AG09309 (cell line): ENCODE results near the gene TPH1.

ENCODE experiments used
- DNase-seq: peaks from one replicate; pipeline ENCODE4 v3.0.0-alpha.2; 2010; ENCODE audit warnings: low read depth
- H3K4me3 ChIP-seq: 2 replicates; pipeline ENCODE4 v1.5.1; 2011; ENCODE audit warnings: mild to moderate bottlenecking, low read depth, low read length, moderate library complexity; ENCODE audit not compliant: control insufficient read depth
- CTCF ChIP-seq: IDR thresholded peaks from 2 replicates; pipeline ENCODE4 v1.5.1; 2011; ENCODE audit warnings: mild to moderate bottlenecking, low read depth, low read length, inconsistent platforms; ENCODE audit not compliant: insufficient read depth, control insufficient read depth; ENCODE audit errors: missing control alignments

Gene TPH1

GRCh38 chr11:18064450-18065054, 18.5 kb upstream of the TPH1 start:
- DNase-seq = no peak
- H3K4me3 ChIP-seq = no peak overlapping the region

GRCh38 chr11:18063862-18064434, 17.9 kb upstream of the TPH1 start:
- DNase-seq = no peak
- no peak for TF ChIP-seq CTCF

More at GRCh38 chr11:18064450-18065054, 18.5 kb upstream of the TPH1 start:
- no peak for TF ChIP-seq CTCF

GRCh38 chr11:18063125-18063524, 17.1 kb upstream of the TPH1 start:
- DNase-seq = no peak
- no peak for TF ChIP-seq CTCF
- H3K4me3 ChIP-seq = no peak overlapping the region

More at GRCh38 chr11:18063862-18064434, 17.9 kb upstream of the TPH1 start:
- no peak overlapping the region for H3K4me3 ChIP-seq

- DNase-seq = no peak
- TF ChIP-seq CTCF = no peak
- H3K4me3 ChIP-seq = no peak overlapping the region
Measured at GRCh38 chr11:18061351-18061750, 15.3 kb upstream of the TPH1 start.

GRCh38 chr11:18056561-18057181, 10.6 kb upstream of the TPH1 start:
- DNase-seq = no peak
- H3K4me3 ChIP-seq = no peak overlapping the region
- no peak for TF ChIP-seq CTCF

GRCh38 chr11:18054511-18055103, 8.5 kb upstream of the TPH1 start:
- no peak for TF ChIP-seq CTCF
- no peak overlapping the region for H3K4me3 ChIP-seq
- DNase-seq = no peak
